MM.1S (cell line): ENCODE data around the gene GADD45B.

Source experiments
- EZH2 ChIP-seq: fragments of 300-600 bp; sonication (generic); optimal IDR thresholded peaks from 2 replicates; pipeline ENCODE3; 2017; ENCODE audit warnings: low read depth, mild to moderate bottlenecking, antibody characterized with exemption, low read length, mixed read lengths
- EZH2phosphoT487 ChIP-seq: fragments of 300-600 bp; sonication (generic); IDR thresholded peaks from 2 replicates; pipeline ENCODE4 v1.6.1; 2018; ENCODE audit warnings: antibody characterized with exemption, low read length
- TF ChIP-seq, protein P1 (sequence below): fragments of 300-600 bp; sonication (generic); IDR thresholded peaks from 2 replicates; pipeline ENCODE4 v1.5.1; 2016; ENCODE audit warnings: antibody characterized with exemption, low read length, mixed read lengths

DNA sequence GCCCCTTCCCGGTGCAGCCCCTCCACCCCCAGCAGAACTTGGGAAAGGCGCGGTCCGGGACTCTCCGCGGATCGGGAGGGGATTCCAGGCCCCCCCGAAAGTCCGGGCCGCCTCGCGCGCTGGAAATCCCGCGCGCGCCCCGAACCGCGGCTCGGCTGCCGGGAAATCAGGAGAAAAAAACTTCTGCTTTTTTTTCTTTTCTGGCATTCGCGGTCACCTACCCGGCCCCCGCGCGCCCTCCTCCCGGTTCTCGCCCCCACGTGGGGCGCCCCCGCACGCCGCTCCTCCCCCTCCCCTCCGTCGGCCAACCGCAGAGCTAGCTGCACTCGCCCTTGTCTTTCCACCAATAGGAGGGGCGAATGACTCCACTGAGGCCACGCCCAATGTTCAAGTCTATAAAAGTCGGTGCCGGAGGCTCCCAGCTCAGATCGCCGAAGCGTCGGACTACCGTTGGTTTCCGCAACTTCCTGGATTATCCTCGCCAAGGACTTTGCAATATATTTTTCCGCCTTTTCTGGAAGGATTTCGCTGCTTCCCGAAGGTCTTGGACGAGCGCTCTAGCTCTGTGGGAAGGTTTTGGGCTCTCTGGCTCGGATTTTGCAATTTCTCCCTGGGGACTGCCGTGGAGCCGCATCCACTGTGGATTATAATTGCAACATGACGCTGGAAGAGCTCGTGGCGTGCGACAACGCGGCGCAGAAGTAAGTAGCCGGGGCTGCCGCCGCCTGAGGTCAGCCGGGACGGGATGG is at the start of gene GADD45B:
- TF ChIP-seq, protein P1, sequence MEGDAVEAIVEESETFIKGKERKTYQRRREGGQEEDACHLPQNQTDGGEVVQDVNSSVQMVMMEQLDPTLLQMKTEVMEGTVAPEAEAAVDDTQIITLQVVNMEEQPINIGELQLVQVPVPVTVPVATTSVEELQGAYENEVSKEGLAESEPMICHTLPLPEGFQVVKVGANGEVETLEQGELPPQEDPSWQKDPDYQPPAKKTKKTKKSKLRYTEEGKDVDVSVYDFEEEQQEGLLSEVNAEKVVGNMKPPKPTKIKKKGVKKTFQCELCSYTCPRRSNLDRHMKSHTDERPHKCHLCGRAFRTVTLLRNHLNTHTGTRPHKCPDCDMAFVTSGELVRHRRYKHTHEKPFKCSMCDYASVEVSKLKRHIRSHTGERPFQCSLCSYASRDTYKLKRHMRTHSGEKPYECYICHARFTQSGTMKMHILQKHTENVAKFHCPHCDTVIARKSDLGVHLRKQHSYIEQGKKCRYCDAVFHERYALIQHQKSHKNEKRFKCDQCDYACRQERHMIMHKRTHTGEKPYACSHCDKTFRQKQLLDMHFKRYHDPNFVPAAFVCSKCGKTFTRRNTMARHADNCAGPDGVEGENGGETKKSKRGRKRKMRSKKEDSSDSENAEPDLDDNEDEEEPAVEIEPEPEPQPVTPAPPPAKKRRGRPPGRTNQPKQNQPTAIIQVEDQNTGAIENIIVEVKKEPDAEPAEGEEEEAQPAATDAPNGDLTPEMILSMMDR, result no peak
- TF ChIP-seq EZH2, result no peak
- no peak for TF ChIP-seq EZH2phosphoT487
